Measurements from ENCODE around the gene NTF3. TPM values are rescaled to one million over a fixed set of nuclear protein-coding genes. Genes with fewer than 3 reads are reported as not detected.

The NTF3 gene
- total RNA-seq, 1 experiment from 2014 or later, result not detected

DNA sequence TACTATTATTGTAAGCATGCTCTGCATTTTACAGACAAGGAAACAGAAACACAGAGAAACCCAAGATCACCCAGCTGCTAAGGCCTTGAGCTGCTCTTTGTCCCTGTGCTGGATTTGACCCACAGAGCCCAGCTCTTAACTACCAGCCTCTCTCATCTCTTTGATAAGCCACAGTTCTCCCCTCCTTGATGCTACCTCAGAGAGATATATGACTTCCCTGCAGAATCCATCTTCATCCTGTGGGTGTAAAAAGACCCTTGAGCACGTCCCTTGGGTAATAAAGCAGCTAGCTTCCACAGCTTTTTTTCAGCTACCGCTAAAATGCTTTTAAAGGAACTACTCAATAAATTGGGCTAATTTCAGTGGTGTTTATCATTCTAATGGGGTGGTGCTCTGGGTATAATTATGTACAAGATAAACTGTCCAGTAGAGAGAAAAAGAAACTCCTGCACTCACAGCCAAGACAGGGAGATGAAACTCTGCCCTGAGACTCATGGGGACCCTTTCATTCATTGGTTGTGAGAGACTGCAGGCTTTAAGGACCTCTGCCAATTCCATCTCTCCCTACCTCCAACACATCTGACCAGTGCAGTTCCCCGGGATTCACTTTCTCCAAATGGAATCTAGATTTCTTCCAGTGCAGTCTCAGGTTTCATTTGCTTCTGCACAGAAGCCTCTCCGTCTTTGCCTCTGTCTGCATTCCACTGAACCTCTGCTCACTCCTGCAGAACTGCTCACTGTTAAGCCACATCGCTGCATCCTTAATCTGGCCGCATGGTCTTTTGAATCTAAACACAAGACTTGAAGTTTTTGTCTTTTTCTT is 24.7 kb upstream of the NTF3 start:
- no peak overlapping the region for H3K4me3 ChIP-seq (replicated peaks in 1 of 2; ENCODE audit: low read depth in 1 of 2, low read length in 2 of 2)
- H3K27me3 ChIP-seq (ENCODE audit: insufficient read depth, low read length), result no peaks in the 10 kb centered on the region
- RAD21 ChIA-PET (ENCODE audit: low non-redundant PET in 1 of 2, low total read pairs in 2 of 2, uncharacterized antibody in 2 of 2, unreplicated experiment in 2 of 2), result no interaction called here
- no peaks in the 10 kb centered on the region for H4K20me1 ChIP-seq (ENCODE audit: insufficient read depth)
- DNase-seq (ENCODE audit: low read depth, low spot score) (no peak), ATAC-seq (no peak)
- no peaks in the 10 kb centered on the region for H3K79me2 ChIP-seq (ENCODE audit: insufficient read depth, low read length)
- H3K9me2 ChIP-seq (ENCODE audit: insufficient read depth), result no peaks in the 10 kb centered on the region
- TF ChIP-seq FOSL1 (IDR thresholded peaks at IDR 0.05; ENCODE audit: low read depth), result no peak
- TF ChIP-seq, protein P1, sequence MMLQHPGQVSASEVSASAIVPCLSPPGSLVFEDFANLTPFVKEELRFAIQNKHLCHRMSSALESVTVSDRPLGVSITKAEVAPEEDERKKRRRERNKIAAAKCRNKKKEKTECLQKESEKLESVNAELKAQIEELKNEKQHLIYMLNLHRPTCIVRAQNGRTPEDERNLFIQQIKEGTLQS (IDR thresholded peaks at IDR 0.05), result no peak
- no peak for TF ChIP-seq SRF (IDR thresholded peaks at IDR 0.05; ENCODE audit: low read depth)
- no peak for TF ChIP-seq EGR1 (IDR thresholded peaks at IDR 0.05; ENCODE audit: low read depth)
- POLR2A ChIA-PET, result no interaction called here
- H2AFZ ChIP-seq (ENCODE audit: low read depth, low read length, poor library complexity, severe bottlenecking), result no peak overlapping the region
- H3K9me3 ChIP-seq (ENCODE audit: control insufficient read depth in 1 of 2, insufficient read depth in 1 of 2, low read depth in 1 of 2, low read length in 2 of 2), result no peaks in the 10 kb centered on the region
- no peaks in the 10 kb centered on the region for H3K4me1 ChIP-seq (ENCODE audit: control insufficient read depth in 1 of 2, insufficient read depth in 2 of 2, low read length in 2 of 2)
- H3K4me2 ChIP-seq (ENCODE audit: low read length), result no peak overlapping the region
- intact Hi-C loops (cut with micrococcal nuclease), result no loop called here
- no TSS peak for BruUV-seq (replicated peaks)
- CTCF ChIA-PET, result no interaction called here
- no peaks in the 10 kb centered on the region for H3K36me3 ChIP-seq (ENCODE audit: control insufficient read depth in 1 of 2, insufficient read depth in 2 of 2, low read length in 2 of 2)
- H3K27ac ChIP-seq (ENCODE audit: low read depth, low read length), result no peak overlapping the region
- H3K9ac ChIP-seq (ENCODE audit: low read length), result no peak overlapping the region

DNA sequence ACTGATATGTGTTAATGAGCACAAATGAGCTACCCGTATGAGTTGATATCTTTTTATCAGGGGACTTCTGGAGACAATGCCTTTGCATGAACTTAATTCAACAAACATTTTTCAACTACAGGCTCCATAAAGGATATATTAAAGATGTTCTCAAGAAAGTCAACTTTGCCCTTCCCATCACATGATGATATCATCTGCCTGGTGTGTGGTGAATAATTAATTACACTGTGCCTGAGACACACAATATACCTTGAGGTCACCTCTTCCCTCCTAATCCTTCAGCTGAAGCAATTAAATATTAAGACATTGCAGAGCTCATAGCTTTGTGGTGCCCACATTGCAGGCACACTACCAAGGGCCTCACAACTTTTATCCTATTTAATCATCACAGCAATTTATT is 22.3 kb upstream of the NTF3 start:
- ChIA-PET RAD21 (ENCODE audit: low non-redundant PET in 1 of 2, low total read pairs in 2 of 2, uncharacterized antibody in 2 of 2, unreplicated experiment in 2 of 2) (no interaction called here), CTCF (no interaction called here), POLR2A (no interaction called here)
- H3K4me1 ChIP-seq (ENCODE audit: control insufficient read depth in 1 of 2, insufficient read depth in 2 of 2, low read length in 2 of 2), result no peaks in the 10 kb centered on the region
- H4K20me1 ChIP-seq (ENCODE audit: insufficient read depth), result no peaks in the 10 kb centered on the region
- H3K36me3 ChIP-seq (ENCODE audit: control insufficient read depth in 1 of 2, insufficient read depth in 2 of 2, low read length in 2 of 2), result no peaks in the 10 kb centered on the region
- no peaks in the 10 kb centered on the region for H3K9me3 ChIP-seq (ENCODE audit: control insufficient read depth in 1 of 2, insufficient read depth in 1 of 2, low read depth in 1 of 2, low read length in 2 of 2)
- no peaks in the 10 kb centered on the region for H3K27me3 ChIP-seq (ENCODE audit: insufficient read depth, low read length)
- no peak for ATAC-seq
- H3K9ac ChIP-seq (ENCODE audit: low read length), result no peak overlapping the region
- H2AFZ ChIP-seq (ENCODE audit: low read depth, low read length, poor library complexity, severe bottlenecking), result no peak overlapping the region
- DNase-seq (ENCODE audit: low read depth, low spot score), result no peak
- no peak overlapping the region for H3K4me3 ChIP-seq (replicated peaks in 1 of 2; ENCODE audit: low read depth in 1 of 2, low read length in 2 of 2)
- H3K79me2 ChIP-seq (ENCODE audit: insufficient read depth, low read length), result no peaks in the 10 kb centered on the region
- TF ChIP-seq FOSL1 (IDR thresholded peaks at IDR 0.05; ENCODE audit: low read depth), result no peak
- no peak for TF ChIP-seq EZH2phosphoT487 (IDR thresholded peaks at IDR 0.05; ENCODE audit: borderline replicate concordance)
- no peak for TF ChIP-seq ELF1 (IDR thresholded peaks at IDR 0.05; ENCODE audit: borderline replicate concordance, low read depth)
- TF ChIP-seq, protein P2, sequence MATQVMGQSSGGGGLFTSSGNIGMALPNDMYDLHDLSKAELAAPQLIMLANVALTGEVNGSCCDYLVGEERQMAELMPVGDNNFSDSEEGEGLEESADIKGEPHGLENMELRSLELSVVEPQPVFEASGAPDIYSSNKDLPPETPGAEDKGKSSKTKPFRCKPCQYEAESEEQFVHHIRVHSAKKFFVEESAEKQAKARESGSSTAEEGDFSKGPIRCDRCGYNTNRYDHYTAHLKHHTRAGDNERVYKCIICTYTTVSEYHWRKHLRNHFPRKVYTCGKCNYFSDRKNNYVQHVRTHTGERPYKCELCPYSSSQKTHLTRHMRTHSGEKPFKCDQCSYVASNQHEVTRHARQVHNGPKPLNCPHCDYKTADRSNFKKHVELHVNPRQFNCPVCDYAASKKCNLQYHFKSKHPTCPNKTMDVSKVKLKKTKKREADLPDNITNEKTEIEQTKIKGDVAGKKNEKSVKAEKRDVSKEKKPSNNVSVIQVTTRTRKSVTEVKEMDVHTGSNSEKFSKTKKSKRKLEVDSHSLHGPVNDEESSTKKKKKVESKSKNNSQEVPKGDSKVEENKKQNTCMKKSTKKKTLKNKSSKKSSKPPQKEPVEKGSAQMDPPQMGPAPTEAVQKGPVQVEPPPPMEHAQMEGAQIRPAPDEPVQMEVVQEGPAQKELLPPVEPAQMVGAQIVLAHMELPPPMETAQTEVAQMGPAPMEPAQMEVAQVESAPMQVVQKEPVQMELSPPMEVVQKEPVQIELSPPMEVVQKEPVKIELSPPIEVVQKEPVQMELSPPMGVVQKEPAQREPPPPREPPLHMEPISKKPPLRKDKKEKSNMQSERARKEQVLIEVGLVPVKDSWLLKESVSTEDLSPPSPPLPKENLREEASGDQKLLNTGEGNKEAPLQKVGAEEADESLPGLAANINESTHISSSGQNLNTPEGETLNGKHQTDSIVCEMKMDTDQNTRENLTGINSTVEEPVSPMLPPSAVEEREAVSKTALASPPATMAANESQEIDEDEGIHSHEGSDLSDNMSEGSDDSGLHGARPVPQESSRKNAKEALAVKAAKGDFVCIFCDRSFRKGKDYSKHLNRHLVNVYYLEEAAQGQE (IDR thresholded peaks at IDR 0.05; ENCODE audit: low read depth), result no peak
- no peak for TF ChIP-seq EGR1 (IDR thresholded peaks at IDR 0.05; ENCODE audit: low read depth)
- TF ChIP-seq SRF (IDR thresholded peaks at IDR 0.05; ENCODE audit: low read depth), result no peak
- TF ChIP-seq ZFX (IDR thresholded peaks at IDR 0.05), result no peak
- TF ChIP-seq, protein P3, sequence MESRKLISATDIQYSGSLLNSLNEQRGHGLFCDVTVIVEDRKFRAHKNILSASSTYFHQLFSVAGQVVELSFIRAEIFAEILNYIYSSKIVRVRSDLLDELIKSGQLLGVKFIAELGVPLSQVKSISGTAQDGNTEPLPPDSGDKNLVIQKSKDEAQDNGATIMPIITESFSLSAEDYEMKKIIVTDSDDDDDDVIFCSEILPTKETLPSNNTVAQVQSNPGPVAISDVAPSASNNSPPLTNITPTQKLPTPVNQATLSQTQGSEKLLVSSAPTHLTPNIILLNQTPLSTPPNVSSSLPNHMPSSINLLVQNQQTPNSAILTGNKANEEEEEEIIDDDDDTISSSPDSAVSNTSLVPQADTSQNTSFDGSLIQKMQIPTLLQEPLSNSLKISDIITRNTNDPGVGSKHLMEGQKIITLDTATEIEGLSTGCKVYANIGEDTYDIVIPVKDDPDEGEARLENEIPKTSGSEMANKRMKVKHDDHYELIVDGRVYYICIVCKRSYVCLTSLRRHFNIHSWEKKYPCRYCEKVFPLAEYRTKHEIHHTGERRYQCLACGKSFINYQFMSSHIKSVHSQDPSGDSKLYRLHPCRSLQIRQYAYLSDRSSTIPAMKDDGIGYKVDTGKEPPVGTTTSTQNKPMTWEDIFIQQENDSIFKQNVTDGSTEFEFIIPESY (IDR thresholded peaks at IDR 0.05; ENCODE audit: extremely low read depth, insufficient replicate concordance, low read length), result no peak
- TF ChIP-seq, protein P4, sequence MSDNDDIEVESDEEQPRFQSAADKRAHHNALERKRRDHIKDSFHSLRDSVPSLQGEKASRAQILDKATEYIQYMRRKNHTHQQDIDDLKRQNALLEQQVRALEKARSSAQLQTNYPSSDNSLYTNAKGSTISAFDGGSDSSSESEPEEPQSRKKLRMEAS (IDR thresholded peaks at IDR 0.05), result no peak
- TF ChIP-seq TCF7L2 (IDR thresholded peaks at IDR 0.05; ENCODE audit: borderline replicate concordance, extremely low read depth, insufficient read depth, insufficient read length), result no peak
- TF ChIP-seq EZH2 (IDR thresholded peaks at IDR 0.05), result no peak
- TF ChIP-seq, protein P1 (IDR thresholded peaks at IDR 0.05), result no peak
- TF ChIP-seq POLR2AphosphoS5 (IDR thresholded peaks at IDR 0.05; ENCODE audit: low read depth, low read length), result no peak
- no peak overlapping the region for H3K27ac ChIP-seq (ENCODE audit: low read depth, low read length)
- no TSS peak for BruUV-seq (replicated peaks)
- no peak overlapping the region for H3K4me2 ChIP-seq (ENCODE audit: low read length)
- H3K9me2 ChIP-seq (ENCODE audit: insufficient read depth), result no peaks in the 10 kb centered on the region
- intact Hi-C loops (cut with micrococcal nuclease), result no loop called here
